GM08714 (cell line): ENCODE results near the gene NCF2.

Source experiments
- H3K4me3 ChIP-seq: fragments of 200-500 bp; sonication (Bioruptor generic); 2 replicates; pipeline ENCODE4 v1.5.1; 2014; ENCODE audit warnings: mild to moderate bottlenecking, low read length, inconsistent platforms
- ZNF274 ChIP-seq: IDR thresholded peaks from 2 replicates; pipeline ENCODE4 v1.6.1; 2012; ENCODE audit warnings: mild to moderate bottlenecking, low read depth, low read length

The NCF2 gene

DNA sequence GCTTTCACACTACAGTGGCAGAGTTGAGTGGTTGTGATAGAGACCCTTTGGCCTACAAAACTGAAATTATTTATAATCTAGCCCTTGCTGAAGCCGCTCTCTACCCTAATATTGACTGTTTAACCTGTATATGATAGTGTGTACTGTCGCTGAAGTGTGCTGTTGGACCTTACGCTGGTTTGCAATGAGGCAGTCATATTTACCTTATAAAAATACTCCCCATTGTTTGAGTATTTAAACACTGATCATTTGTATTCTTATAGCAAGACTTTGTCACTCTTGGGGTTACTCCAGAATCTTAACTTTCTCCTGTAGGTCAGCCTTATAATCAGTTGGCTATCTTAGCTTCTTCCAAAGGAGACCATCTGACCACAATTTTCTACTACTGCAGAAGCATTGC, 61.7 kb downstream of the NCF2 start:
- H3K4me3 ChIP-seq: no peak overlapping the region
- no peak for TF ChIP-seq ZNF274

DNA sequence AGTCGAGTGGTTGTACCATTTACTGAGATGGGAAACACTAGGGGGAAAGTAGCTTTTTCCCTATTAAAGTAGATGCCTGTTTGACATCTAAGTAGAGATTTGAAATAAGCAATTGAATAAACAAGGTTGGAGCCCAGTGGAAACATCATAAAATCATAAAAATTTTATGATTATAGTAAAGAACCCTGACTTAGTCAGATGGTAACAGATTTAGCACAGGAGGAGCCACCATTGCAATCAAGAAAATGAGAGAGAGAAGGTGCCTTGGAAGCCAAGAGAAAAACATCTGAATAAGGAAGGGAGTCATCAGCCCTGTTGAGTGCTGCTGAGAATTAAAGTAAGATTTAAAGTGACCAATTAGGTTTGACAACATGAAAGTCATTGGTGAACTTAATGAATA, 68.2 kb downstream of the NCF2 start:
- no peak for TF ChIP-seq ZNF274
- no peak overlapping the region for H3K4me3 ChIP-seq

DNA sequence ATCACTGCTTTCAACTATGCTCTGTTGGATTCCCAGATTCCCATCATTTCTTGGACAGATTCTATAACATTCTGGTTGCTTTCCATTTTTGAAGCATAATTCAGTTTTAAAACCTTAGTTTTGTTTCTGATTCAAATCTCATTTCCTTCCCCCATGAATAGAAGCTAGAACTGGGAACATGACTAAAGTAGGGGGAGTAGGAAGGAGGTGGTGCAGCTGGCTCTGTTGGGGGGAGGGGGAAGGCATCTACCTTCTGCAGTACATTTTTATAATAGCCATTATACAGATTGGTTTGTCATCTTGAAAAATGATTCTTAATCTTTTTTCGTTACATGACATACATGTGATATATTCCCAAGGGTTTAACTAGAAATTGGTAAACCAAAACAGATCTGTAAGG, 69.9 kb downstream of the NCF2 start:
- no peak overlapping the region for H3K4me3 ChIP-seq
- TF ChIP-seq ZNF274: no peak

DNA sequence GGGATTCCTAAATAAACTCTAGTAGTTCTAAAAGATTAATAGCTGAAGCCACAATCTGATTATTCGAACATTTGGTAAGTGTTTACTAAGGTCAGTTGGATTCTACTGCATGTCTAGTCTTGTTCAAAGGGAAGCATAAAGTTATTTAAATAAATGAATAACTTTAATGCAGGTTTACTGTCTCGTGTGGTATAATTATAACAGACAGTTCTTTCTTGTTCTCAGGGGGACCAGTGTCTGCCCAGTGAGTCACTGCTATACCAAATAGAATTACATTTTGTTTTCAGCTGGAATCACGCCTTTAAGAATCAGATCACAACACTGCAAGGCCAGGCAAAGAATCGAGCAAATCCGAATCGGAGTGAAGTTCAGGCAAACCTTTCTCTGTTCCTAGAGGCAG, 72.9 kb downstream of the NCF2 start:
- no peak overlapping the region for H3K4me3 ChIP-seq
- no peak for TF ChIP-seq ZNF274

DNA sequence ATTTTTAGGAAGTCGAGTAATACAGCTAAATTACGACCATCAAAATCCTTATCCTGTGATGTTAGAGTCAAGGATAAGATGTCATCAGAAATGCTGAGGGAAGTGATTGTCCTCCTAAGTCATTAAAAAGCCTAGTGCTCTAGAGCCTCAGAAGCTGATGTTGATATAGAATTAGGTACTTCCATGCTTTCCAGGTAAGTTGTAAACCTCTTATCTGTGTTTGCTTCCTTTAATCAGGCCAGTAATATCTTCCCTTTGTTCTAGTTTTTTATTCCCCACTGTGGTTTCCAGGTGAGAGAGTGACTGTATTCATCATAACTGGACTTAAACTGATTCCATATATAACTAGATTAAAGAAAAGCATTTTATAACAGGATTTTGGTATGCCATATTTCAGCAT, 73.5 kb downstream of the NCF2 start:
- H3K4me3 ChIP-seq: no peak overlapping the region
- TF ChIP-seq ZNF274: no peak

DNA sequence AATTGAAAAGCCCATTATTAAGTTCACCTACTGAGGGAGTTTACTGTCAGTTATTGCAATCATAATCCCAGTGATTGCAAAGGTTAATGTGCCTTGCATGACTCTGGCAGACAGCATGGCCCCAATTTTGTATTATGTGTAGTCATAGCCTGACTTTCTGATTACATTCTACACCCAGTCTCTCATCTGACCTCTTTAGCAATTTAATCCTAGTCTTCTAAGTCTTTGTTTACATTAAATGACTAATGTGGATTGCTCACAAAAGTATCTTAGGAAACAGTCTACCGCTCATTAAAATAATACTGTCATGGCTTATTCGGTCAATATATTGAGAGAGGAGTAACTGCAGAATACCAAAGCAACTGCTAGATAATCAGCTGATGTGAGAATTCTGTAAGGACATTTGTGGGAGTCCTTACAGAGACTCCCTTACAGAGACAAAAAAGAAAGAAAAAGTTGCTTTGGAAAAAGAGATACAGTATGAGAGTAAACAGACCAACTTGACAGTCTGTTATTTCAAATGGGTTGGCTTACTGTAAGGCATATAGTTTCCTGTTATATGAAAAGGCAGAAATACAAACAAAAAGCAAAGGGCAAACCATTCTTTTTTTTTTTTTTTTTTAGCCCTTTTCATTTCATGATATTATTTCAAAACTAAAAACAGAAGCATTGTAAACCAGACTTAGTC, 75.1 kb downstream of the NCF2 start:
- H3K4me3 ChIP-seq: no peak overlapping the region
- no peak for TF ChIP-seq ZNF274

DNA sequence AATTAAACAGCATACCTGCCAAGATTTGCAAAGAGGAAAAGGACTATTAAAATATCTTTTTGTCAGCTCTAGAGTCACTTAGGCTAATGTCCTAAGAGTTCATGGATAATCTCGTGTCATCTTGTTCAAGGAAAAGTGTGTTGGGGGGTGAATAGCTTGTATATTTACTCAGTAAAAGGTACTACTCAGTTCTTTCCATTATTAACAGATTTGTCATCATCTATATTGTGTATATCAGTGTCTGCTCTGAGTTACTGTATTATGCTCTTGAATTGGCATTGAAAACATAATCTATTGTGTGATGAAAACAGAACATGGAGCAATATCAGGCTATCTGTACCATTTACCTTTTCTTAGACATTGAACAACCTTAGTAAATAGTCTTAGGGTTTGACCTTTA, 76.0 kb downstream of the NCF2 start:
- H3K4me3 ChIP-seq: no peak overlapping the region
- no peak for TF ChIP-seq ZNF274

DNA sequence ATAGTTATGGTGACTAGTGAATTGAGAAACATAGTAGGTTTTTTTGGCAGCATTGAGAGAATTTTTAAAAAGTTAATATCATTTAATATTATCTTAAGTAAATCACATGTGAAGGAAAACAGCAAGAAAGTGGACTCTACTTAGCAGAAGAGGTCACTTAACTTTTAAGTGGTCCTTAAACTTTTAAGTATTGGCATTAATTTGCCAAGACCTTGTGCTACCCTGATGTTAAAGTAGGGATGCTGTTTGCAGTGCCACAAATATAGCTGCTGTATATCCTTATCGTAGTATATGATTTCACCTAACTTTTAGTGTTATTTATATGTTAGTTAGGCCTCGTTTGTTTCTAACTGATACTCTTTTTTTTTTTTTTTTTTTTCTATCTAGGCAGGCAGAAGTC, 77.8 kb downstream of the NCF2 start:
- H3K4me3 ChIP-seq: no peak overlapping the region
- TF ChIP-seq ZNF274: no peak

DNA sequence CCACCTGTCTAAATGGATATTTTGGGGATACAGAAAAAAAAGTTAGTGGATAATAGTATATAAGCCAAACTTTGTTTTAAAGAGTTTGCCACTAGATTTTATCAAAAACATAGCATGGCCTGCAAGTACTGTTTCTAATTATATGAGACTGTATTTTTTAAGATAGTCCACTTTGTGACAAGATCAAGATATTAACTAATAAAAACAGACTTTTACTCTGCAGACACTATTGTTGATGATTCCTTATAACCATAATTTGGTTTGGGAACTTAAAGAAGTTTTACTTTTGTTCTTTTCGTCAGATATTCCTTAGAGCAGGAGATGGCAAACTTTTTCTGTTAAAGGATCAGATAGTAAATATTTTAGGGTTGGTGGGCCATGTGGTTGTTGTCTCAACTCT, 81.6 kb downstream of the NCF2 start:
- H3K4me3 ChIP-seq: no peak overlapping the region
- TF ChIP-seq ZNF274: no peak

DNA sequence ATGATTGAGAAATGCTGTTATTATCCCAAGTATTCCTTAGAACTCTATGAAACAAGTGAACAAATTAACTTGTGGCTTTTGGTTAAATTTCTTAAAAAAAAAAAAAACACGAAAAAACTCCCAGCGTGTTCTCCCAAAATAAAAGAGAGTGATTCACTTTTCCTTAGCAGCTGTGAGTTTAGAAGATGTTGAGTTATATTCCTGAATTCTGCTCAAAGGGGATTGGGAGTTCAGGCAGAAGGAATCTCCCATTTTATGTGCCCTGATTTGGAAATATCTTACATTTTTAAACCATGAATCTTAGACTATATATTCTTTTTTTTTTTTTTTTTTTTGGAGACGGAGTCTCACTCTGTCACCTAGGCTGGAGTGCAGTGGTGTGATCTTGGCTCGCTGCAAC, 83.7 kb downstream of the NCF2 start:
- TF ChIP-seq ZNF274: no peak
- H3K4me3 ChIP-seq: no peak overlapping the region
